Right atrium auricular region (tissue), 2 donors: ENCODE data around the gene UBASH3B. TPM values are rescaled to one million over a fixed set of nuclear protein-coding genes. Genes with fewer than 3 reads are reported as not detected.
A peak's percentile ranks its signal among the peaks of the same experiment; 100 is the strongest.

Source experiments
- DNase-seq: peaks from one replicate; pipeline ENCODE4 v3.0.0-alpha.2; 2019; ENCODE audit warnings: low spot score
- H3K27ac ChIP-seq, 2 donors: fragments of 200-600 bp; sonication (generic); 1 replicate in 1 of 2; 2 replicates in 1 of 2; pipeline ENCODE4 v1.5.1; 2016 to 2019
- H3K27me3 ChIP-seq, 2 donors: fragments of 200-600 bp; sonication (generic); one replicate each; pipeline versions ENCODE4 v1.5.1 to v1.6.0; 2017 to 2019
- H3K36me3 ChIP-seq: fragments of 200-600 bp; sonication (generic); one replicate; pipeline ENCODE4 v1.5.1; 2016
- H3K4me1 ChIP-seq, 2 donors: fragments of 200-600 bp; sonication (generic); one replicate each; pipeline versions ENCODE4 v1.5.1 to v1.6.0; 2017 to 2019
- H3K4me3 ChIP-seq, 2 donors: fragments of 200-600 bp; sonication (generic); 1 replicate in 1 of 2; 2 replicates in 1 of 2; pipeline ENCODE4 v1.5.1; 2017 to 2019; ENCODE audit warnings: mild to moderate bottlenecking in 1 of 2, moderate library complexity in 1 of 2
- H3K9me3 ChIP-seq, 2 donors: fragments of 200-600 bp; sonication (generic); one replicate each; pipeline ENCODE4 v1.5.1; 2019
- total RNA-seq, 2 donors: library from RNA; depleted of rRNA; stranded (reverse); fragments of >200 nt; gene quantifications; one replicate each; pipeline ENCODE4 v1.1.0, GENCODE V29; 2016
- TF ChIP-seq, protein P1 (sequence below), 2 donors: fragments of 200-600 bp; sonication (generic); IDR thresholded peaks; one replicate each; pipeline ENCODE4 v1.5.1; 2019; ENCODE audit warnings: antibody characterized with exemption in 2 of 2

Gene UBASH3B
- total RNA-seq, 2 donors from 2014 or later: 1.7 to 1.8 TPM

DNA sequence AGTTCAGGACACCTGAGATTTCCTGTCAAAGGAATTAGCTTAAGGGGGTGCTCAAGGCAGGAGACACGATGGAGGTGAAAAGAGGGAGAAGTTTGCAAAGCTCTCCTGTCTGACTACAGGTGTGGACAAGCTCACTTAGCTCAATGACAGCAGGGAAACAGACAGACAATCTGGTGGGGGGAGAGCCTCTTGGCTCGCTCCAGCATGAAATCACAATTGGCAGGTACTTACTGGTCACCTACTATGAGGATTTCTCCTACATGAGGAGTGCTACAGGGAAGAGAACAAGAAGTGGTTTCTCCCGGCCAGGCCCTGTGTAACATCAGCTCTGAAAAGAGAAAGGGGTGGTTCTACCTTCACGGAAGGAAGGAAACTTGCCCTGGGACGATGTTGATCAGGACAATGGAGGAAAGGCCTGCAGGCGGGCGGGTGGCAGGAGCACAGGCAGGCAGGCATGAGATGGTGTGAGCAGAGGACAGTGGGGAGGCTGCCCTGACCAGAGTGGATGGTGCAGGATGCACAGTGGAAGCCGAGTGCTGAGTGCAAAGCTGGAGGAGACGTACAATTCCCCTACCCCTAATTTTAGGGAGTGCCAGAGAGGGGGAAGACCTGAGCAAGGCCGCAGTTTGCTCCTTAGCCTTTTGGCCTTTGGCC is 124.9 kb downstream of the UBASH3B start:
- Histone ChIP-seq H3K27me3 (no peaks in the 10 kb centered on the region), H3K4me1 (peaks cover 0 to 21% of the 10 kb centered on the region in 2 donors), H3K4me3 (no peak overlapping the region), H3K36me3 (no peaks in the 10 kb centered on the region), H3K27ac (no peak overlapping the region), H3K9me3 (no peaks in the 10 kb centered on the region)
- TF ChIP-seq, protein P1, sequence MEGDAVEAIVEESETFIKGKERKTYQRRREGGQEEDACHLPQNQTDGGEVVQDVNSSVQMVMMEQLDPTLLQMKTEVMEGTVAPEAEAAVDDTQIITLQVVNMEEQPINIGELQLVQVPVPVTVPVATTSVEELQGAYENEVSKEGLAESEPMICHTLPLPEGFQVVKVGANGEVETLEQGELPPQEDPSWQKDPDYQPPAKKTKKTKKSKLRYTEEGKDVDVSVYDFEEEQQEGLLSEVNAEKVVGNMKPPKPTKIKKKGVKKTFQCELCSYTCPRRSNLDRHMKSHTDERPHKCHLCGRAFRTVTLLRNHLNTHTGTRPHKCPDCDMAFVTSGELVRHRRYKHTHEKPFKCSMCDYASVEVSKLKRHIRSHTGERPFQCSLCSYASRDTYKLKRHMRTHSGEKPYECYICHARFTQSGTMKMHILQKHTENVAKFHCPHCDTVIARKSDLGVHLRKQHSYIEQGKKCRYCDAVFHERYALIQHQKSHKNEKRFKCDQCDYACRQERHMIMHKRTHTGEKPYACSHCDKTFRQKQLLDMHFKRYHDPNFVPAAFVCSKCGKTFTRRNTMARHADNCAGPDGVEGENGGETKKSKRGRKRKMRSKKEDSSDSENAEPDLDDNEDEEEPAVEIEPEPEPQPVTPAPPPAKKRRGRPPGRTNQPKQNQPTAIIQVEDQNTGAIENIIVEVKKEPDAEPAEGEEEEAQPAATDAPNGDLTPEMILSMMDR (IDR thresholded peaks at IDR 0.05): no peak
- DNase-seq: no peak

GRCh38 chr11:122781378-122782195 is 126.1 kb downstream of the UBASH3B start:
- Histone ChIP-seq H3K4me1 (peaks cover 0 to 21% of the 10 kb centered on the region in 2 donors), H3K9me3 (no peaks in the 10 kb centered on the region), H3K36me3 (no peaks in the 10 kb centered on the region), H3K27ac (no peak overlapping the region), H3K4me3 (no peak overlapping the region), H3K27me3 (no peaks in the 10 kb centered on the region)
- TF ChIP-seq, protein P1 (IDR thresholded peaks at IDR 0.05): peak; percentile 85 to 97
- peak; percentile 93 for DNase-seq

DNA sequence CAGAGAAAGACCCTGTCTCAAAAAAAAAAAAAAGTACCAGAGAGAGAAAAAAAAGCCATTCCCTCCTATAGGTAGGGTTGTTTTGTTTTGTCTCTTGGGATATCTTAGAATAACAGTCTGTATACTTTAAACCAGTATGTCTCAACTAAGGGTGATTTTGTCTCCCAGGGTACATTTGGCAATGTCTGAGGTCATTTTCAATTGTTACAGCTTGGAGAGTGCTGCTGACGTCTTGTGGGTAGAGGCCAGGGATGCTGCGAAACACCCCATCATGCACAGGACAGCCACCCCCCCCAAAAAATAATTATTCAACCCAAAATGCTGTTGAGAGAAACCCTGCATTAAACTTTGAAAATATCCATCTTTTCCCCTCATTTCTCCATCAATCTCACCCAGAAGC is 126.7 kb downstream of the UBASH3B start:
- Histone ChIP-seq H3K4me1 (peaks cover 0 to 21% of the 10 kb centered on the region in 2 donors), H3K9me3 (no peaks in the 10 kb centered on the region), H3K4me3 (no peak overlapping the region), H3K27ac (no peak overlapping the region), H3K36me3 (no peaks in the 10 kb centered on the region), H3K27me3 (no peaks in the 10 kb centered on the region)
- DNase-seq: no peak
- TF ChIP-seq, protein P1 (IDR thresholded peaks at IDR 0.05): no peak

DNA sequence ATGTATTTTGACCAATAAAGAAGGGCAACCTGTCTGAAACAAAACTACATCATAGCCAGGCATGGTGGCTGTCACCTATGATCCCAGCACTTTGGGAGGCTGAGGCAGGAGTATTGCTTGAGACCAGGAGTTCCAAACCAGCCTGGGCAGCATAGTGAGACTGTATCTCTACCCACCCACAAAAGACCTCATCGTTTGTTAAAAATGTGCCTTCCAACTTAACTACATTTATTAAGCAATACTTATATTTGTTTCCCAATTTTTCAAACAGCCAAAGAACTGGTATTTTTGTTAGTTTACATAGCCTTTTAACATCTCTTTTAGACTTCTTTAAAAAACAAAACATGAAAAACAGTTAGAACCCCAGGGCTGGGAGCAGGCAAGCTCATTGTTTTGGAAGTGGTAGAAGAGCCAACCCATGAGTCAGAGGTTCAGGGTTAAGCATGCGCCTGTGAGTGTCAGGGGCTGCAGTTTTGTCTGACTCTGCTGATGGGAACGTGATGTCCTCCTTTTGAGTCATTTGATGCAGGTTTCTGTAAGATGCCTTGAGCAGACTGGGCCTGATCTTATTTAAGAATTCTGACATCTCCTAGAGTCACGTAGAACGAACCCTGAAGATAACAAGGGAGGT is 128.9 kb downstream of the UBASH3B start:
- no peak overlapping the region for H3K4me3 ChIP-seq
- no peaks in the 10 kb centered on the region for H3K9me3 ChIP-seq
- H3K36me3 ChIP-seq: no peaks in the 10 kb centered on the region
- no peak overlapping the region for H3K27ac ChIP-seq
- H3K27me3 ChIP-seq: no peaks in the 10 kb centered on the region
- TF ChIP-seq, protein P1 (IDR thresholded peaks at IDR 0.05): no peak
- H3K4me1 ChIP-seq: peaks cover 0 to 21% of the 10 kb centered on the region in 2 donors
- peak; percentile 64 for DNase-seq

- Histone ChIP-seq H3K27ac (no peak overlapping the region), H3K4me3 (no peak overlapping the region), H3K27me3 (no peaks in the 10 kb centered on the region), H3K36me3 (no peaks in the 10 kb centered on the region), H3K4me1 (peaks cover 0 to 21% of the 10 kb centered on the region in 2 donors), H3K9me3 (no peaks in the 10 kb centered on the region)
- no peak for DNase-seq
- TF ChIP-seq, protein P1 (IDR thresholded peaks at IDR 0.05): no peak
Observed at GRCh38 chr11:122785031-122785541, 129.6 kb downstream of the UBASH3B start.
